Ishikawa (cell line): ENCODE data around the gene C2CD4D.

Source experiments
- CEBPB ChIP-seq: IDR thresholded peaks from 2 replicates; pipeline ENCODE4 v1.6.1; 2012
- CREB1 ChIP-seq: IDR thresholded peaks from 2 replicates; pipeline ENCODE4 v1.6.1; 2012; ENCODE audit warnings: low read depth
- NFIC ChIP-seq: IDR thresholded peaks from 2 replicates; pipeline ENCODE4 v1.6.1; 2012
- RAD21 ChIP-seq: IDR thresholded peaks from 2 replicates; pipeline ENCODE4 v1.6.1; 2012; ENCODE audit warnings: low read depth

DNA sequence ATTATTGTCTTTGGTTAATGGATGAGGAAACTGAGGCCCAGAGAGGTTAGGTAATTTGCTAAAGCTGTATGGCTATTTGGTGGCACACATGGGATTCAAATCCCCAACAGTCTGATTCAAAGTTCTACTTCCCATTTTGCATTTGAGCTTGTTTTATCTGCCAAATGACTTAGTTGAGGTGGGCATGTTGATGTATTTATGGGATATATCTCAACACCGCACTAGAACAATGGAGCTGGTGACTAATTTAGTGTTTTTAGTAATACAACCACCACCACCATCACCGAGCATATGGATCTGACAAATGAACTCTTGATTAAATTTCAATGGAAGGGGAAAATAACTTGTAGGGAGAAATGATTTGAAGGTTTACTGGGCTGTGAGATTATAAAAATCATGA, 42.8 kb upstream of the C2CD4D start:
- TF ChIP-seq RAD21 (no peak), CEBPB (no peak), CREB1 (no peak), NFIC (no peak)
